KOPT-K1 (cell line): ENCODE measurements around the gene TSC2.
"Not testable (repeated sequence)": the region's sequence is repeated elsewhere in the genome, so short reads cannot be mapped to it uniquely, and the experiment has no call there.

Experiments used
- H3K27ac ChIP-seq: fragments of 200-600 bp; sonication (generic); 2 replicates; pipeline ENCODE4 v1.5.1; 2016; ENCODE audit warnings: antibody characterized with exemption, mild to moderate bottlenecking, low read depth, low read length; ENCODE audit not compliant: poor library complexity, severe bottlenecking
- H3K36me3 ChIP-seq: fragments of 200-600 bp; sonication (generic); 2 replicates; pipeline ENCODE4 v1.5.1; 2017; ENCODE audit warnings: antibody characterized with exemption, mild to moderate bottlenecking, low read length, moderate library complexity; ENCODE audit not compliant: insufficient read depth
- H3K9me3 ChIP-seq: fragments of 200-600 bp; sonication (generic); 2 replicates; pipeline ENCODE4 v1.5.1; 2017; ENCODE audit warnings: antibody characterized with exemption, low read length, mild to moderate bottlenecking; ENCODE audit not compliant: insufficient read depth, poor library complexity, severe bottlenecking

Gene TSC2

GRCh38 chr16:2111412-2112335 lies 63.9 kb downstream of the TSC2 start:
- H3K27ac ChIP-seq, H3K36me3 ChIP-seq, H3K9me3 ChIP-seq: not testable (repeated sequence)

- not testable (repeated sequence) for H3K36me3 ChIP-seq, H3K9me3 ChIP-seq, H3K27ac ChIP-seq
Observed at GRCh38 chr16:2112539-2113106, 64.8 kb downstream of the TSC2 start.

GRCh38 chr16:2114225-2114624 lies 66.4 kb downstream of the TSC2 start:
- not testable (repeated sequence) for H3K36me3 ChIP-seq, H3K9me3 ChIP-seq, H3K27ac ChIP-seq

GRCh38 chr16:2114885-2115590 lies 67.3 kb downstream of the TSC2 start:
- H3K36me3 ChIP-seq, H3K27ac ChIP-seq, H3K9me3 ChIP-seq: not testable (repeated sequence)

- no peak overlapping the region for H3K27ac ChIP-seq
- no peaks in the 10 kb centered on the region for H3K9me3 ChIP-seq
- H3K36me3 ChIP-seq, result no peaks in the 10 kb centered on the region; the same call in 1 of the 2 replicates
Observed at GRCh38 chr16:2115591-2115973, 67.8 kb downstream of the TSC2 start.

- H3K27ac ChIP-seq, H3K9me3 ChIP-seq, H3K36me3 ChIP-seq: not testable (repeated sequence)
Observed at GRCh38 chr16:2116428-2116827, 68.6 kb downstream of the TSC2 start.

GRCh38 chr16:2117341-2117740 lies 69.6 kb downstream of the TSC2 start:
- H3K27ac ChIP-seq, H3K9me3 ChIP-seq, H3K36me3 ChIP-seq: not testable (repeated sequence)

GRCh38 chr16:2117960-2118722 lies 70.4 kb downstream of the TSC2 start:
- H3K36me3 ChIP-seq, H3K9me3 ChIP-seq, H3K27ac ChIP-seq: not testable (repeated sequence)

GRCh38 chr16:2121325-2121724 lies 73.5 kb downstream of the TSC2 start:
- H3K9me3 ChIP-seq, H3K27ac ChIP-seq, H3K36me3 ChIP-seq: not testable (repeated sequence)

GRCh38 chr16:2121853-2122252 lies 74.1 kb downstream of the TSC2 start:
- Histone ChIP-seq H3K9me3 (no peaks in the 10 kb centered on the region), H3K27ac (no peak overlapping the region), H3K36me3 (no peaks in the 10 kb centered on the region)

GRCh38 chr16:2122429-2122828 lies 74.6 kb downstream of the TSC2 start:
- H3K27ac ChIP-seq, result no peak overlapping the region
- no peaks in the 10 kb centered on the region for H3K36me3 ChIP-seq
- no peaks in the 10 kb centered on the region for H3K9me3 ChIP-seq

GRCh38 chr16:2122934-2123683 lies 75.3 kb downstream of the TSC2 start:
- not testable (repeated sequence) for H3K36me3 ChIP-seq, H3K27ac ChIP-seq, H3K9me3 ChIP-seq

GRCh38 chr16:2123706-2124376 lies 76.1 kb downstream of the TSC2 start:
- H3K27ac ChIP-seq, H3K36me3 ChIP-seq, H3K9me3 ChIP-seq: not testable (repeated sequence)

- not testable (repeated sequence) for H3K27ac ChIP-seq, H3K36me3 ChIP-seq, H3K9me3 ChIP-seq
Observed at GRCh38 chr16:2124377-2124693, 76.5 kb downstream of the TSC2 start.
